Left ventricle myocardium inferior (tissue), 1 donor: Measurements from ENCODE around the gene DIAPH2. TPM values are rescaled to one million over a fixed set of nuclear protein-coding genes. Genes with fewer than 3 reads are reported as not detected.

Source experiments
- DNase-seq: peaks from one replicate; pipeline ENCODE4 v3.0.0-alpha.2; 2020
- H3K27ac ChIP-seq: fragments of 200-600 bp; replicated peaks from 2 replicates; pipeline ENCODE4 v1.8.0; 2021
- H3K27me3 ChIP-seq: fragments of 200-600 bp; 2 replicates; pipeline ENCODE4 v1.8.0; 2021; ENCODE audit warnings: low read depth
- H3K36me3 ChIP-seq: fragments of 200-600 bp; 2 replicates; pipeline ENCODE4 v1.8.0; 2021
- H3K4me1 ChIP-seq: fragments of 200-600 bp; 2 replicates; pipeline ENCODE4 v1.8.0; 2021
- H3K4me3 ChIP-seq: fragments of 200-600 bp; 2 replicates; pipeline ENCODE4 v1.8.0; 2021; ENCODE audit warnings: mild to moderate bottlenecking, moderate library complexity
- H3K9me3 ChIP-seq: fragments of 200-600 bp; replicated peaks from 2 replicates; pipeline ENCODE4 v1.8.0; 2021
- CTCF ChIP-seq: fragments of 200-600 bp; IDR thresholded peaks from 2 replicates; pipeline ENCODE4 v1.8.0; 2021; ENCODE audit warnings: antibody characterized with exemption, mild to moderate bottlenecking, borderline replicate concordance
- intact Hi-C: fragments of 100-400 bp; cut with micrococcal nuclease; formaldehyde crosslinking; loops from one replicate; pipeline ENCODE4 v1.11.0; 2022
- total RNA-seq: library from RNA; stranded (reverse); fragmentation: NEBNext Ultra II Directional; extraction: Animal tissue kit (Norgen Biotek cat#: 25700); gene quantifications from one replicate; pipeline ENCODE4 v1.2.1, GENCODE V29; 2021
- donor health status: DM: no; HTN: yes; CAD: no; lungs with severe emphysema.

The DIAPH2 gene
- total RNA-seq, 1 donor from 2014 or later, result 9.3 TPM

- no peaks in the 10 kb centered on the region for H3K27me3 ChIP-seq
- H3K4me3 ChIP-seq, result no peak overlapping the region
- DNase-seq, result no peak
- TF ChIP-seq CTCF, result no peak
- H3K4me1 ChIP-seq, result no peaks in the 10 kb centered on the region
- H3K36me3 ChIP-seq, result no peaks in the 10 kb centered on the region
- intact Hi-C loops, result no loop called here
- no peaks in the 10 kb centered on the region for H3K9me3 ChIP-seq
- H3K27ac ChIP-seq, result no peak overlapping the region
These were observed 92.3 kb downstream of the DIAPH2 start for GRCh38 chrX:96776966-96777365.

GRCh38 chrX:96791559-96791958, 106.9 kb downstream of the DIAPH2 start:
- no peak for DNase-seq
- Histone ChIP-seq H3K27ac (peak overlapping the region; percentile 54), H3K9me3 (no peaks in the 10 kb centered on the region), H3K36me3 (no peaks in the 10 kb centered on the region), H3K27me3 (no peaks in the 10 kb centered on the region), H3K4me1 (peaks cover 12% of the 10 kb centered on the region), H3K4me3 (no peak overlapping the region)
- intact Hi-C loops, result no loop called here
- no peak for TF ChIP-seq CTCF

- DNase-seq, result no peak
- peaks cover 12% of the 10 kb centered on the region for H3K4me1 ChIP-seq
- TF ChIP-seq CTCF, result no peak
- H3K4me3 ChIP-seq, result no peak overlapping the region
- H3K27ac ChIP-seq, result peak overlapping the region; percentile 54
- no peaks in the 10 kb centered on the region for H3K36me3 ChIP-seq
- H3K9me3 ChIP-seq, result no peaks in the 10 kb centered on the region
- intact Hi-C loops, result no loop called here
- H3K27me3 ChIP-seq, result no peaks in the 10 kb centered on the region
These were observed 107.4 kb downstream of the DIAPH2 start for GRCh38 chrX:96792047-96792446.

GRCh38 chrX:96798982-96799381, 114.3 kb downstream of the DIAPH2 start:
- intact Hi-C loops, result no loop called here
- TF ChIP-seq CTCF, result no peak
- no peak overlapping the region for H3K4me3 ChIP-seq
- no peaks in the 10 kb centered on the region for H3K36me3 ChIP-seq
- peaks cover 7% of the 10 kb centered on the region for H3K4me1 ChIP-seq
- no peaks in the 10 kb centered on the region for H3K9me3 ChIP-seq
- no peaks in the 10 kb centered on the region for H3K27me3 ChIP-seq
- DNase-seq, result no peak
- H3K27ac ChIP-seq, result no peak overlapping the region

GRCh38 chrX:96807318-96807717, 122.7 kb downstream of the DIAPH2 start:
- Histone ChIP-seq H3K4me3 (no peak overlapping the region), H3K4me1 (no peaks in the 10 kb centered on the region), H3K9me3 (no peaks in the 10 kb centered on the region), H3K27ac (no peak overlapping the region), H3K27me3 (no peaks in the 10 kb centered on the region), H3K36me3 (no peaks in the 10 kb centered on the region)
- TF ChIP-seq CTCF, result no peak
- DNase-seq, result no peak
- intact Hi-C loops, result no loop called here

- no peak for DNase-seq
- Histone ChIP-seq H3K36me3 (no peaks in the 10 kb centered on the region), H3K4me1 (no peaks in the 10 kb centered on the region), H3K9me3 (no peaks in the 10 kb centered on the region), H3K4me3 (no peak overlapping the region), H3K27ac (no peak overlapping the region), H3K27me3 (no peaks in the 10 kb centered on the region)
- intact Hi-C loops, result no loop called here
- TF ChIP-seq CTCF, result no peak
These were observed 136.3 kb downstream of the DIAPH2 start for GRCh38 chrX:96820935-96821334.
